GM23248 (cell line): Measurements from ENCODE around the gene SPAG9. TPM values are rescaled to one million over a fixed set of nuclear protein-coding genes. Genes with fewer than 3 reads are reported as not detected.

Experiments used
- DNase-seq: peaks from one replicate; pipeline ENCODE4 v3.0.0-alpha.2; 2015
- H2AFZ ChIP-seq: fragments of 200-600 bp; sonication (generic); 2 replicates; pipeline ENCODE4 v1.6.1; 2016; ENCODE audit warnings: antibody characterized with exemption
- H3F3A ChIP-seq: fragments of 200-600 bp; sonication (generic); 2 replicates; pipeline ENCODE4 v1.6.1; 2016; ENCODE audit warnings: mild to moderate bottlenecking, antibody characterized with exemption, mixed run types; ENCODE audit not compliant: insufficient read depth
- H3K27ac ChIP-seq: fragments of 200-600 bp; sonication (generic); 2 replicates; pipeline ENCODE4 v1.5.1; 2016; ENCODE audit warnings: mild to moderate bottlenecking
- H3K27me3 ChIP-seq: fragments of 200-600 bp; sonication (generic); replicated peaks from 2 replicates; pipeline ENCODE4 v1.6.1; 2016; ENCODE audit warnings: mild to moderate bottlenecking; ENCODE audit not compliant: insufficient read depth
- H3K36me3 ChIP-seq: fragments of 200-600 bp; sonication (generic); 2 replicates; pipeline ENCODE4 v1.6.1; 2016; ENCODE audit warnings: low read depth, mild to moderate bottlenecking
- H3K4me1 ChIP-seq: fragments of 200-600 bp; sonication (generic); 2 replicates; pipeline ENCODE4 v1.6.1; 2016; ENCODE audit warnings: mild to moderate bottlenecking; ENCODE audit not compliant: insufficient read depth
- H3K4me2 ChIP-seq: fragments of 200-600 bp; sonication (generic); one replicate; pipeline ENCODE4 v1.6.1; 2016; ENCODE audit warnings: mild to moderate bottlenecking; ENCODE audit not compliant: unreplicated experiment
- H3K4me3 ChIP-seq: fragments of 200-600 bp; sonication (generic); 2 replicates; pipeline ENCODE4 v1.5.1; 2016; ENCODE audit warnings: mild to moderate bottlenecking
- H3K79me2 ChIP-seq: fragments of 200-600 bp; sonication (generic); 2 replicates; pipeline ENCODE4 v1.6.1; 2016; ENCODE audit warnings: mild to moderate bottlenecking; ENCODE audit not compliant: insufficient read depth
- H3K9ac ChIP-seq: fragments of 200-600 bp; sonication (generic); 2 replicates; pipeline ENCODE4 v1.6.1; 2016; ENCODE audit warnings: mild to moderate bottlenecking
- H3K9me2 ChIP-seq: fragments of 200-600 bp; sonication (generic); 2 replicates; pipeline ENCODE4 v1.6.1; 2016; ENCODE audit warnings: mixed run types, mild to moderate bottlenecking, moderate library complexity; ENCODE audit not compliant: insufficient read depth
- H3K9me3 ChIP-seq: fragments of 200-600 bp; sonication (generic); one replicate; pipeline ENCODE4 v1.6.1; 2017; ENCODE audit warnings: low read depth
- H4K20me1 ChIP-seq: fragments of 200-600 bp; sonication (generic); 2 replicates; pipeline ENCODE4 v1.6.0; 2016; ENCODE audit not compliant: insufficient read depth
- EZH2 ChIP-seq: fragments of 200-600 bp; sonication (generic); IDR thresholded peaks from 2 replicates; pipeline ENCODE4 v1.6.1; 2018; ENCODE audit warnings: antibody characterized with exemption, mild to moderate bottlenecking; ENCODE audit not compliant: insufficient read depth, poor library complexity, severe bottlenecking
- EZH2phosphoT487 ChIP-seq: fragments of 200-600 bp; sonication (generic); IDR thresholded peaks from 2 replicates; pipeline ENCODE4 v1.6.1; 2018; ENCODE audit warnings: antibody characterized with exemption, moderate library complexity, mild to moderate bottlenecking, low read depth; ENCODE audit not compliant: insufficient read depth
- WGBS, 2 experiments: methylation state at CpG; one replicate each; pipeline ENCODE4 v1.1.6; 2015 to 2017; ENCODE audit warnings: low lambda C conversion rate in 2 of 2, low coverage in 1 of 2; ENCODE audit errors: missing lambda C conversion rate in 2 of 2; 5-methylcytosine and 5-hydroxymethylcytosine counted together
- in situ Hi-C: fragments of 300-500 bp; cut with MboI; formaldehyde crosslinking; loops from 2 replicates; pipeline ENCODE4 v1.15.0; 2020
- polyA plus RNA-seq: library from polyadenylated mRNA; unstranded; fragments of >200 nt; fragmentation: Nextera tagmentation; extraction: Ambion mirVana; gene quantifications from 2 replicates; pipeline ENCODE4 v1.2.1, GENCODE V29; 2016
- total RNA-seq: library from RNA; depleted of rRNA; stranded (reverse); fragments of >200 nt; shearing (Covaris generic); gene quantifications from 2 replicates; pipeline ENCODE4 v1.2.3, GENCODE V29; 2014

SPAG9 gene
- total and polyA plus RNA-seq, 2 experiments from 2014 or later = 21.5 to 58.8 TPM

DNA sequence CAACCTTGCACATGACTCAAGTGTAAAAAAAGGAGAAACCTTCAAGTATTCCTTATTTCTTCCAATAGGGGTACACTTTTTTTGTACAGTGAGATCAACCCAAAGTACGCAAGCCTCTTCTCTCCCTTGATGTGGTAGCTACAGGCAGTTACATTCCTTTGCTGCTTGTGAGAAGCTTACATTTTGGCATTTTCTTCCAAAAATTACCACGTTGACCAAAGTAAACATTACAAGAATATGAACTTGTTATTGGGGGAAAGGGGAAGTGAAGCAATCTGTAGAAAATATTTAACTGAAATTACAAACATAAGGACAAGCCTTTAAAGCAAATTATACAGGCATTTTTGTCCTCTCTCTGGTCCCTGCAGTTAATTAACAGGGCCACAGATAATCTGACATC lies 157.5 kb downstream of the SPAG9 start:
- Histone ChIP-seq H2AFZ (no peak overlapping the region), H3F3A (no peaks in the 10 kb centered on the region; the same call in 1 of the 2 replicates), H3K79me2 (no peaks in the 10 kb centered on the region), H3K9me2 (no peaks in the 10 kb centered on the region), H3K4me3 (no peak overlapping the region), H3K4me2 (no peak overlapping the region), H3K9me3 (no peaks in the 10 kb centered on the region), H3K36me3 (peaks cover 14% of the 10 kb centered on the region; the same call in 1 of the 2 replicates), H4K20me1 (no peaks in the 10 kb centered on the region), H3K27me3 (no peaks in the 10 kb centered on the region), H3K9ac (no peak overlapping the region), H3K27ac (no peak overlapping the region), H3K4me1 (no peaks in the 10 kb centered on the region)
- in situ Hi-C loops = loop anchor here (25.0 kb wide), 1 partner anchor 451 kb away; the partner anchor contains the start of gene MYCBPAP
- no peak for TF ChIP-seq EZH2
- no peak for TF ChIP-seq EZH2phosphoT487
- WGBS, 2 experiments = 71 to 74% methylated on average over 2 of the region's 2 CpGs
- DNase-seq = no peak

DNA sequence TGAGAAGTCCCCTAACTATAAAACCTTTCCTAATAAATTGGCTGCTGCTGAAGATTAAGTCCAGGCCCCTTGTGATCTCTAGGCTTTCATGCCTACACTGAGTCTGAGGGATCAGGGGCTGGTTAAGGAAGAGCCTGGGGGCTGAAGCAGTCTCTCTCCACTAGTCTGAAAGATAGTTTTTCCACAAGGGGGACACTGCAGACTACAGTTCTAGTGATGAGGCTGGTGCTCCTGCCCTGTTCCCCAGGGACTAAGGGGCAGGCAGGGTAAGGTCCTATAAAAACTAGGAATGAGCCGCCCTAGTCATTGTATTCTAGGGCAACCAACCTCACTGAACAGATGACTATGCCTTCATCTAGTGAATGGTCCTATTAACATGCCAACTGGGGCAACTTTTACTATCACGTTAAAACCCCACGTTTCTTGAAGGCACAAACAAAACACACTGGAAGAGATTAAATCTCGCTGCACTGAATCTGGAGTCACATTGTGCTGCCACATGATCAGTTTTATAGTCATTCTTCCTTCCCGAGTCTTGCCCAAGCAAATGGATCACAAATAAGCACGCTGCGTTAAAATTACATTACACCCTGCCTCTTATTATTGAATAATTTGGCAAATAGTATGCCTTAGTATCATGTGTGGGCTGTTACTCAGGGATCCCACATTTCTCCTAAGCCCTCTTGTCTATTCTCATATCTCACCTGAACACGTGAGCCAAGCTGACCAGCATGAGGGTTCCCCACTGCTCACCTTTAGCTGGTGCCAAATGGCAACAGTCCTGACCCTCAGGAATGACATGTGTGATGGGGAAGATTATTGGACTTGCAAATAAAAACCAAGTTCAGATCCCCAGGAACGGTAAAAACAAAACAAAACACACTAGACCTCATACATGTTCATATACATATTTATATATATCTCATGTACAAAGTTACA lies 159.1 kb downstream of the SPAG9 start:
- H4K20me1 ChIP-seq = no peaks in the 10 kb centered on the region
- WGBS, 2 experiments = 85% methylated on average over 9 of the region's 9 CpGs
- H3K36me3 ChIP-seq = peaks cover 14% of the 10 kb centered on the region; the same call in 1 of the 2 replicates
- no peaks in the 10 kb centered on the region for H3K9me3 ChIP-seq
- no peak for TF ChIP-seq EZH2phosphoT487
- TF ChIP-seq EZH2 = no peak
- H2AFZ ChIP-seq = no peak overlapping the region
- in situ Hi-C loops = loop anchor here (25.0 kb wide), 1 partner anchor 449 kb away; the partner anchor contains the start of gene MYCBPAP
- H3K4me3 ChIP-seq = no peak overlapping the region
- H3K79me2 ChIP-seq = no peaks in the 10 kb centered on the region
- no peak overlapping the region for H3K27ac ChIP-seq
- no peaks in the 10 kb centered on the region for H3K4me1 ChIP-seq
- no peak overlapping the region for H3K4me2 ChIP-seq
- no peaks in the 10 kb centered on the region; the same call in 1 of the 2 replicates for H3F3A ChIP-seq
- H3K27me3 ChIP-seq = no peaks in the 10 kb centered on the region
- H3K9ac ChIP-seq = no peak overlapping the region
- DNase-seq = no peak
- no peaks in the 10 kb centered on the region for H3K9me2 ChIP-seq

DNA sequence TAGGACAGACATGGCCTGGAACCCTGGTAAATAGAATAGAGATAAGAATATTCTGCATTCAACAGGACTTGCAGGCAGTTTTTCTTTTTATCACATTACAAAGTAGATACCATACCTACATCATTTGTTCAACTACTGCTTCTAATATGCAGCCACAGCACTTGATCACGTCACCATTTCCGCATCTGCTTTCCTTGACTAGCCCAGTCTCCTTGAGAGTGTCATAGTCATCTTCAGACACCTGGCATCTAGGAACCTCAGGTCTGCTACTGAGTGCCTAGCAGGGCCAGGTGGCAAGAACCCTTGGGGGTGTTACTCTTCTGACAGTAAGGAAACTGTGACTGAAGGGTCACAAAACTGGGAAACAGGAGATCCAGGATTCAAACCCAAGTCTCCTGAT lies 161.3 kb downstream of the SPAG9 start:
- no peaks in the 10 kb centered on the region for H3K27me3 ChIP-seq
- no peaks in the 10 kb centered on the region for H4K20me1 ChIP-seq
- H3K9ac ChIP-seq = no peak overlapping the region
- H3K4me1 ChIP-seq = peaks cover 1% of the 10 kb centered on the region; the same call in 1 of the 2 replicates
- H3K36me3 ChIP-seq = 0 out of 2 replicates have a peak, but pooled peaks cover 4% of the 10 kb centered on the region
- no peak overlapping the region for H3K27ac ChIP-seq
- no peak overlapping the region for H3K4me2 ChIP-seq
- no peak overlapping the region for H3K4me3 ChIP-seq
- no peak for DNase-seq
- H3F3A ChIP-seq = no peaks in the 10 kb centered on the region
- no peaks in the 10 kb centered on the region for H3K79me2 ChIP-seq
- H2AFZ ChIP-seq = no peak overlapping the region
- in situ Hi-C loops = loop anchor here (5.0 to 25.0 kb wide), 3 partner anchors 97 to 447 kb away; partner anchors contain the start of gene MYCBPAP
- TF ChIP-seq EZH2 (no peak), EZH2phosphoT487 (no peak)
- no peaks in the 10 kb centered on the region for H3K9me3 ChIP-seq
- 97 to 98% methylated on average over 2 of the region's 2 CpGs for WGBS, 2 experiments
- no peaks in the 10 kb centered on the region for H3K9me2 ChIP-seq

DNA sequence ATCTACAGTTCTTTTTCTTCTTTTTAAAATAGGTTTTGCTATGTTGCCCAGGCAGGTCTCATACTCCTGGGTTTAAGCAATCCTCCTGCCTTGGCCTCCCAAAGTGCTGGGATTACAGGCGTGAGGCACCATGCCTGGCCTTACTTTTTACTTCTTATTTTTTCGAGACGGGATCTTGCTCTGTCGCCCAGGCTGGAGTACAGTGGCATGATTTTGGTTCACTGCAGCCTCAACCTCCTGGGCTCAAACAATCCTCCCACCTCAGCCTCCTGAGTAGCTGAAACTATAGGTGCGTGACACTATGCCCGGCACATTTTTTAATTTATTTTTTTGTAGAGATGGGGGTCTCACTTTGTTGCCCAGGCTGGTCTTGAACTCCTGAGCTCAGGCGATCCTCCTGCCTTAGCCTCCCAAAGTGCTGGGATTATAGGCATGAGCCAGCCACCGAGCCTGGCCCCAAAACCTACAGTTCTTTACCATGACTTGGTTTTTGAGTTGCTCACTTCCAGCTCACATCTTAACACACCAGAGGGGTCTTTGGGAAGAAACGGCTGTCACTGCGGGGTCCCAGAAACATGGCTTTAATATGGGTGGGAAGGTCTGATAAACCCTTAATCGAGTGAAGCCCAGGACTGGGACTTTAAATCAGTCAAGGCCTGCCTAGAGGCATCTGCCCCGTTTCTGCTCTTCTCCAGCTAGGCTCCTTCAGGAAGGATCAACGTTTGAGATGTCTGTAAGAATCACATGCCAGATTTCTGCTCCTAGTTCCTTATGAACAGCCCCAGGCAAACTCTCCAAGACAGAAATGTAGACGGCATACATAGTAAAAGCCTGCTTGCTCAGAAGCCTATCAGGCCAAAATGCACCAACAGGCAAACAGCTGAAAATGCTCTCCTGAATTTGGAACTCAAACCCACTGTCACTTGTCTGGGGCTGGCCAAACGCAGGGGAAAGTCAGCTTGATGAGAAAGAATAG lies 162.8 kb downstream of the SPAG9 start:
- TF ChIP-seq EZH2phosphoT487 (no peak), EZH2 (no peak)
- 81 to 83% methylated on average over 15 of the region's 15 CpGs for WGBS, 2 experiments
- peaks cover 6% of the 10 kb centered on the region; the same call in 1 of the 2 replicates for H3K4me1 ChIP-seq
- no peak overlapping the region for H2AFZ ChIP-seq
- H3K27ac ChIP-seq = no peak overlapping the region
- H3K9me3 ChIP-seq = no peaks in the 10 kb centered on the region
- H3K79me2 ChIP-seq = no peaks in the 10 kb centered on the region
- no peaks in the 10 kb centered on the region for H3F3A ChIP-seq
- in situ Hi-C loops = loop anchor here (5.0 to 25.0 kb wide), 3 partner anchors 96 to 446 kb away; partner anchors contain the start of gene MYCBPAP
- no peak overlapping the region for H3K4me3 ChIP-seq
- no peaks in the 10 kb centered on the region for H3K27me3 ChIP-seq
- H3K9ac ChIP-seq = no peak overlapping the region
- no peaks in the 10 kb centered on the region for H4K20me1 ChIP-seq
- H3K36me3 ChIP-seq = 0 out of 2 replicates have a peak, but pooled peaks cover 4% of the 10 kb centered on the region
- DNase-seq = no peak
- H3K4me2 ChIP-seq = no peak overlapping the region
- H3K9me2 ChIP-seq = no peaks in the 10 kb centered on the region
